ENCODE measurements around the gene TAS2R39.

Gene TAS2R39

GRCh38 chr7:143193880-143194279 is 10.7 kb downstream of the TAS2R39 start:
- no peaks in the 10 kb centered on the region for H3K27me3 ChIP-seq (ENCODE audit: insufficient read depth, low read length)
- no peak overlapping the region for H3K4me3 ChIP-seq (ENCODE audit: low read depth, low read length, poor library complexity, severe bottlenecking)
- H3K9ac ChIP-seq (ENCODE audit: low read length): no peak overlapping the region
- TF ChIP-seq EZH2 (IDR thresholded peaks at IDR 0.05; ENCODE audit: borderline replicate concordance, low read length) (no peak), CTCF (IDR thresholded peaks at IDR 0.05; ENCODE audit: low read length) (no peak)
- no peaks in the 10 kb centered on the region for H3K79me2 ChIP-seq (ENCODE audit: insufficient read depth, low read length)
- no peak overlapping the region for H3K4me2 ChIP-seq (ENCODE audit: low read length)
- H3K36me3 ChIP-seq (ENCODE audit: insufficient read depth, low read length): no peaks in the 10 kb centered on the region
- H3K4me1 ChIP-seq (ENCODE audit: insufficient read depth, low read length, severe bottlenecking): no peaks in the 10 kb centered on the region
- no peaks in the 10 kb centered on the region for H3K9me2 ChIP-seq (ENCODE audit: low read depth, low read length)
- no peaks in the 10 kb centered on the region for H4K20me1 ChIP-seq (ENCODE audit: insufficient read depth, low read length)
- H2AFZ ChIP-seq (ENCODE audit: low read length): no peak overlapping the region
- H3K27ac ChIP-seq (ENCODE audit: low read depth, low read length, poor library complexity, severe bottlenecking): no peak overlapping the region
- H3F3A ChIP-seq (ENCODE audit: insufficient read depth, low read length): no peaks in the 10 kb centered on the region
- H3K9me3 ChIP-seq (ENCODE audit: low read length): no peaks in the 10 kb centered on the region

GRCh38 chr7:143199040-143199439 is 15.8 kb downstream of the TAS2R39 start:
- Histone ChIP-seq H4K20me1 (ENCODE audit: insufficient read depth, low read length) (no peaks in the 10 kb centered on the region), H3K27ac (ENCODE audit: low read depth, low read length, poor library complexity, severe bottlenecking) (no peak overlapping the region), H2AFZ (ENCODE audit: low read length) (no peak overlapping the region), H3K9me2 (ENCODE audit: low read depth, low read length) (no peaks in the 10 kb centered on the region), H3K9ac (ENCODE audit: low read length) (no peak overlapping the region), H3K4me2 (ENCODE audit: low read length) (no peak overlapping the region), H3K4me1 (ENCODE audit: insufficient read depth, low read length, severe bottlenecking) (no peaks in the 10 kb centered on the region), H3K36me3 (ENCODE audit: insufficient read depth, low read length) (no peaks in the 10 kb centered on the region), H3F3A (ENCODE audit: insufficient read depth, low read length) (no peaks in the 10 kb centered on the region), H3K9me3 (ENCODE audit: low read length) (no peaks in the 10 kb centered on the region), H3K79me2 (ENCODE audit: insufficient read depth, low read length) (no peaks in the 10 kb centered on the region), H3K27me3 (ENCODE audit: insufficient read depth, low read length) (no peaks in the 10 kb centered on the region; the same call in 1 of the 2 replicates), H3K4me3 (ENCODE audit: low read depth, low read length, poor library complexity, severe bottlenecking) (no peak overlapping the region)
- TF ChIP-seq EZH2 (IDR thresholded peaks at IDR 0.05; ENCODE audit: borderline replicate concordance, low read length) (no peak), CTCF (IDR thresholded peaks at IDR 0.05; ENCODE audit: low read length) (no peak)

- Histone ChIP-seq H3K9ac (ENCODE audit: low read length) (no peak overlapping the region), H4K20me1 (ENCODE audit: insufficient read depth, low read length) (no peaks in the 10 kb centered on the region), H3K79me2 (ENCODE audit: insufficient read depth, low read length) (no peaks in the 10 kb centered on the region), H3K4me3 (ENCODE audit: low read depth, low read length, poor library complexity, severe bottlenecking) (no peak overlapping the region), H3K27me3 (ENCODE audit: insufficient read depth, low read length) (no peaks in the 10 kb centered on the region; the same call in 1 of the 2 replicates), H3K9me2 (ENCODE audit: low read depth, low read length) (no peaks in the 10 kb centered on the region), H3K4me2 (ENCODE audit: low read length) (no peak overlapping the region), H2AFZ (ENCODE audit: low read length) (no peak overlapping the region), H3F3A (ENCODE audit: insufficient read depth, low read length) (no peaks in the 10 kb centered on the region), H3K27ac (ENCODE audit: low read depth, low read length, poor library complexity, severe bottlenecking) (no peak overlapping the region), H3K36me3 (ENCODE audit: insufficient read depth, low read length) (no peaks in the 10 kb centered on the region), H3K4me1 (ENCODE audit: insufficient read depth, low read length, severe bottlenecking) (no peaks in the 10 kb centered on the region), H3K9me3 (ENCODE audit: low read length) (no peaks in the 10 kb centered on the region)
- TF ChIP-seq CTCF (IDR thresholded peaks at IDR 0.05; ENCODE audit: low read length) (no peak), EZH2 (IDR thresholded peaks at IDR 0.05; ENCODE audit: borderline replicate concordance, low read length) (no peak)
Measured at GRCh38 chr7:143202161-143202560, 18.9 kb downstream of the TAS2R39 start.

Measured in OCI-LY1 (cell line).